HepG2 (cell line): ENCODE measurements around the gene CAMK2G. TPM values are rescaled to one million over a fixed set of nuclear protein-coding genes. Genes with fewer than 3 reads are reported as not detected.
A peak's percentile ranks its signal among the peaks of the same experiment; 100 is the strongest.

Source experiments
- BCL6 ChIP-seq: IDR thresholded peaks from 2 replicates; pipeline ENCODE4 v1.6.1; 2016; ENCODE audit warnings: missing genetic modification reagents, missing compliant biosample characterization
- ELF1 ChIP-seq: sonication (generic); formaldehyde crosslinking; IDR thresholded peaks from 2 replicates; pipeline ENCODE4 v1.4.0; 2020; ENCODE audit warnings: missing genetic modification reagents
- HMGA1 ChIP-seq: sonication (generic); formaldehyde crosslinking; conservative IDR thresholded peaks from 2 replicates; pipeline ENCODE4 v1.4.0; 2020; ENCODE audit warnings: missing genetic modification reagents
- HMGXB3 ChIP-seq: sonication (generic); formaldehyde crosslinking; IDR thresholded peaks from 2 replicates; pipeline ENCODE4 v1.4.0; 2020; ENCODE audit warnings: missing genetic modification reagents, borderline replicate concordance
- KDM1A ChIP-seq: IDR thresholded peaks from 2 replicates; pipeline ENCODE4 v1.6.1; 2016; ENCODE audit warnings: missing compliant biosample characterization
- LBX2 ChIP-seq: sonication (generic); formaldehyde crosslinking; IDR thresholded peaks from 2 replicates; pipeline ENCODE4 v1.5.0; 2020; ENCODE audit warnings: missing genetic modification reagents, mild to moderate bottlenecking, borderline replicate concordance
- MED8 ChIP-seq: sonication (generic); formaldehyde crosslinking; IDR thresholded peaks from 2 replicates; pipeline ENCODE4 v1.8.1; 2023; ENCODE audit warnings: mild to moderate bottlenecking, missing genetic modification reagents; ENCODE audit not compliant: insufficient replicate concordance
- MEF2D ChIP-seq: sonication (generic); formaldehyde crosslinking; IDR thresholded peaks from 2 replicates; pipeline ENCODE4 v1.5.1; 2020; ENCODE audit warnings: mild to moderate bottlenecking, missing genetic modification reagents
- MIER3 ChIP-seq: IDR thresholded peaks from 2 replicates; pipeline ENCODE4 v1.6.1; 2016; ENCODE audit warnings: missing compliant biosample characterization, borderline replicate concordance
- MZF1 ChIP-seq: sonication (generic); formaldehyde crosslinking; IDR thresholded peaks from 2 replicates; pipeline ENCODE4 v1.8.1; 2023; ENCODE audit warnings: mild to moderate bottlenecking, missing genetic modification reagents, borderline replicate concordance
- NFIB ChIP-seq: sonication (generic); formaldehyde crosslinking; IDR thresholded peaks from 2 replicates; pipeline ENCODE4 v1.9.0; 2021; ENCODE audit warnings: missing genetic modification reagents, mild to moderate bottlenecking, borderline replicate concordance
- NONO ChIP-seq, 2 experiments: fragments of 450-650 bp in 1 of 2; sonication (generic) in 1 of 2; formaldehyde crosslinking in 1 of 2; IDR thresholded peaks in 1 of 2; conservative IDR thresholded peaks in 1 of 2; 2 replicates each; pipeline versions ENCODE4 v1.6.1 to v1.8.0; 2017 to 2022; ENCODE audit warnings: mild to moderate bottlenecking in 1 of 2, missing genetic modification reagents in 1 of 2, moderate library complexity in 1 of 2
- REXO4 ChIP-seq: sonication (generic); formaldehyde crosslinking; IDR thresholded peaks from 2 replicates; pipeline ENCODE4 v1.8.0; 2022; ENCODE audit warnings: missing genetic modification reagents, mild to moderate bottlenecking, borderline replicate concordance
- SETDB1 ChIP-seq: sonication (generic); formaldehyde crosslinking; IDR thresholded peaks from 2 replicates; pipeline ENCODE4 v1.5.1; 2020; ENCODE audit warnings: missing genetic modification reagents, mild to moderate bottlenecking, borderline replicate concordance
- SIX1 ChIP-seq: sonication (generic); formaldehyde crosslinking; IDR thresholded peaks from 2 replicates; pipeline ENCODE4 v1.4.0; 2020; ENCODE audit warnings: missing genetic modification reagents, borderline replicate concordance
- STAT6 ChIP-seq: sonication (generic); formaldehyde crosslinking; IDR thresholded peaks from 2 replicates; pipeline ENCODE4 v1.4.0; 2020; ENCODE audit warnings: missing genetic modification reagents, mild to moderate bottlenecking, borderline replicate concordance
- TBX2 ChIP-seq: sonication (generic); formaldehyde crosslinking; IDR thresholded peaks from 2 replicates; pipeline ENCODE4 v1.5.0; 2020; ENCODE audit warnings: missing genetic modification reagents, mild to moderate bottlenecking, borderline replicate concordance
- ZNF430 ChIP-seq: sonication (generic); formaldehyde crosslinking; IDR thresholded peaks from 2 replicates; pipeline ENCODE4 v1.9.0; 2021; ENCODE audit warnings: mild to moderate bottlenecking, missing genetic modification reagents
- ZNF550 ChIP-seq: sonication (generic); formaldehyde crosslinking; IDR thresholded peaks from 2 replicates; pipeline ENCODE4 v1.4.0; 2020; ENCODE audit warnings: mild to moderate bottlenecking, missing genetic modification reagents, borderline replicate concordance
- ZNF781 ChIP-seq: sonication (generic); formaldehyde crosslinking; IDR thresholded peaks from 2 replicates; pipeline ENCODE4 v1.5.1; 2020; ENCODE audit warnings: borderline replicate concordance, mild to moderate bottlenecking, missing genetic modification reagents; ENCODE audit errors: not compliant biosample characterization
- ZSCAN31 ChIP-seq: sonication (generic); formaldehyde crosslinking; IDR thresholded peaks from 2 replicates; pipeline ENCODE4 v1.5.0; 2020; ENCODE audit warnings: low read depth, mild to moderate bottlenecking, missing genetic modification reagents
- polyA plus RNA-seq, 8 experiments: library from polyadenylated mRNA; depleted of rRNA in 3 of 8; stranded (reverse) in 7 of 8; unstranded in 1 of 8; fragments of >200 nt; fragmentation: Illumina TruSeq in 4 of 8; extraction: Trizol in 4 of 8; gene quantifications; 2 replicates each; pipeline versions ENCODE4 v1.2.1 to v1.2.3, GENCODE V29; 2011 to 2016; ENCODE audit warnings: low read depth in 4 of 8, missing spikeins in 1 of 8, mixed read lengths in 1 of 8; ENCODE audit not compliant: insufficient read depth in 1 of 8
- total RNA-seq, 5 experiments: library from RNA; depleted of rRNA; stranded (reverse); fragments of >200 nt; fragmentation: Illumina TruSeq; extraction: Trizol; gene quantifications; 2 replicates each; pipeline ENCODE4 v1.2.3, GENCODE V29; 2016; ENCODE audit warnings: low read depth in 1 of 5

The CAMK2G gene
- total and polyA plus RNA-seq, 2 of the 13 experiments (the other 11 are each of a cell fraction or from before 2014, with no cell fraction given): 15.9 to 18.8 TPM

GRCh38 chr10:73840403-73841060 lies 33.8 kb downstream of the CAMK2G start (continued):
- TF ChIP-seq TBX2 (CRISPR knock-in tag) (peak; percentile 62; the same call in 1 of the 2 replicates), NFIB (CRISPR knock-in tag) (no peak), HMGA1 (no peak), MIER3 (CRISPR knock-in tag) (peak; percentile 73; the same call in 1 of the 2 replicates), ZNF430 (peak; percentile 80; the same call in 1 of the 2 replicates), LBX2 (CRISPR knock-in tag) (no peak), ZNF781 (peak; percentile 69), KDM1A (peak; percentile 74; the same call in 1 of the 2 replicates), MEF2D (CRISPR knock-in tag) (peak; percentile 60; the same call in 1 of the 2 replicates), SIX1 (CRISPR knock-in tag) (peak; percentile 52; the same call in 1 of the 2 replicates), HMGXB3 (CRISPR knock-in tag) (peak; percentile 56; the same call in 1 of the 2 replicates), SETDB1 (CRISPR knock-in tag) (no peak), BCL6 (CRISPR knock-in tag) (peak; percentile 85), NONO (IDR thresholded peaks at IDR 0.05) (no peak), NONO (CRISPR knock-in tag; conservative IDR thresholded peaks at IDR 0.05) (no peak; the same call in 1 of the 2 replicates), MED8 (CRISPR knock-in tag) (peak; percentile 55), REXO4 (CRISPR knock-in tag) (no peak), ELF1 (CRISPR knock-in tag) (peak; percentile 83), MZF1 (CRISPR knock-in tag) (no peak), ZSCAN31 (CRISPR knock-in tag) (peak; percentile 20; the same call in 1 of the 2 replicates), STAT6 (CRISPR knock-in tag) (peak; percentile 65; the same call in 1 of the 2 replicates), ZNF550 (no peak)
